HG02798 (cell line): ENCODE results near the gene SMARCC2.
A peak's percentile ranks its signal among the peaks of the same experiment; 100 is the strongest.

Experiments
- ATAC-seq: cut with Tn5 transposase; IDR thresholded peaks from one replicate; pipeline ENCODE4 v1.9.1; 2021; ENCODE audit warnings: mild to moderate bottlenecking; ENCODE audit not compliant: unreplicated experiment, poor library complexity

The SMARCC2 gene

DNA sequence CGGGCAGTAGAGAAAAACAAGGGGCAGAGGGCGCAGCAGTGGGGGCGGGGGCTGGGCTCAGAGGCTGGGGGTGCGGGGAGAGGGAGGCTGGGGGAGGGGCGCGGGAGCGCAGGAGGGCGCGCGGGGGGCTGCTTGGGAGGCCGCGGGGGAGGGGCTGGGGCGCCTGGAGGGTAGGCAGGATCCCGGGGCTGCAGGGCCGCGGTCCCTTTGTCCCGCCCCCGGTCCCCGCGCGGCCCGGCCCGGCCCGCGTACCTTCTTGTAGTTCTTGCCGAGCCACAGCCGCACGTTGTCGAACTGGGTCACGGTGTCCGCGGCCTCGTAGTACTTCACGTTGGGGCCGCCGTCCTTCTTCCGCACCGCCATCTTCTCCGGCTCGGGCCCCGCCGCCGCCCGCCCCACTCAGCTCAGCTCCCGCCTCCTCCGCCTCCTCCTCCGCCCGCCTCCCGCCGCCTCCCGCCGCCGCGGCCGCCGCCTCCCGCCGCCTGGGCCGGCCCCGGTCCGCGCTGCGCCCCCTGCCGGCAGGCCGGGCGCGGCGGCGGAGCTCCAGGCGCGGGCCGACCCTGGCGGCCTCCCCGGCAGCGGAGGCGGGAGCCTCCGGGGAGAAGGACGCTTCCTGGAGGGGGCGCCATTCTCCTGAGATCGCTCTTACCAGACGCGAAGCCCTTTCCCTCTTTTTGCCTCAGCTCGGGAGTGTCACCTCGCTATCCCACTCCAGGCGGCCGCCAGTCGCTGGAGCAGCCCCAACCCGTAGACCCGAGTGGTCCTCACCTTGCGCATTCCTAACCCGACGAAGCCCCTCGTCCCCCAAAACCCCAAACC is at the start of gene SMARCC2:
TSS of gene SMARCC2 (minus strand) at position 385 of the 819 bp plus-strand sequence. CDS start at position 363, 22 bp downstream.
- ATAC-seq = peak; percentile 86

DNA sequence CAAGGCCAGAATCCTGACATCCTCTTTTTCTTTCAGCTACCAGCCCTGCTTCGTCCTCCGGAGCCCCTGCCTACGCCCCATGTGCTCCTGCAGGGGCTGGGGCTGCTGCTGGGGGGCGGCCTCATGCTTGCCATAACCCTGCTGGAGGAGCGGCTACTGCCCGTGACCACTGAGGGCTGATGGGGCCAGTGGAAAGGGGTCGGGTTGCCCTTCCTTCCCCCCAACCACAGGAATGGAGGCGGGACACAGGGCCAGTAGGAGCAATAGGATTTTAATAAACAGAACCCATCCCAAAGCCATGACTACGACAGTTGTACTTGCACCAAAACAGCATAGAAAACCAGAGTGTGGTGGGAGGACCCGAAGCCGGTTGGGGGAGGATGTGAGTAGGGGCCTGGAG is 48.3 kb upstream of the SMARCC2 start:
- ATAC-seq = no peak

DNA sequence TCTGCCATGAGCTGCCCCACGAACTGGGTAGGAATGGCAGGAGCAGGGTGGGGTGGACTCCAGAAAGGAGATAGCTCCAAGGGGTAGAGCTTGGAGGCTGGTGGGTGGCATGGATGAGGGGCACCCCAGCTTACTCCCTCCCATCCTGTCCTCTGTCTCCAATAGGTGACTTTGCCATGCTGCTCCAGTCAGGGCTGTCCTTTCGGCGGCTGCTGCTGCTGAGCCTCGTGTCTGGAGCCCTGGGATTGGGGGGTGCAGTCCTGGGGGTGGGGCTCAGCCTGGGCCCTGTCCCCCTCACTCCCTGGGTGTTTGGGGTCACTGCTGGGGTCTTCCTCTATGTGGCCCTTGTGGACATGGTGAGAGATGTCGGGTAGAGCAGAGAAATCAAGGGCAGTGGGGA is 47.7 kb upstream of the SMARCC2 start:
- ATAC-seq = no peak

DNA sequence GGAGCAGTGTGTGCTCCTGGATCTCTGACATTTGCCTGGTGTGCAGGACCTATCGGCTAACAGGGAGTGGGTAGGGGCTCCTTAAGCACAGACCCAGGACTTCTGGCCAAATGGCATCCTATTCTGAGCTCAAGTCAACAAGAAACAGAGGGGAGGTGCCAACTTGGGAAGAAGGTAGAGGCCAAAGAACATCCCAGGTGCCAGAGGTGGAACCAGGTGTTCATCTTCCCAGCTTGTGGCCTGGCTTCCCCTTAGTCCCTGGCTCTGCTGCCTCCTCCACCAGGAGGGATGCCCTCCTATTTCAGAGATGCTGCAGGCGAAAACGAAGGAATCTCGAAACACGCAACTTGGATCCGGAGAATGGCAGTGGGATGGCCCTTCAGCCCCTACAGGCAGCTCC is 46.8 kb upstream of the SMARCC2 start:
- no peak for ATAC-seq

GRCh38 chr12:56234746-56235436 is 45.6 kb upstream of the SMARCC2 start:
- no peak for ATAC-seq

DNA sequence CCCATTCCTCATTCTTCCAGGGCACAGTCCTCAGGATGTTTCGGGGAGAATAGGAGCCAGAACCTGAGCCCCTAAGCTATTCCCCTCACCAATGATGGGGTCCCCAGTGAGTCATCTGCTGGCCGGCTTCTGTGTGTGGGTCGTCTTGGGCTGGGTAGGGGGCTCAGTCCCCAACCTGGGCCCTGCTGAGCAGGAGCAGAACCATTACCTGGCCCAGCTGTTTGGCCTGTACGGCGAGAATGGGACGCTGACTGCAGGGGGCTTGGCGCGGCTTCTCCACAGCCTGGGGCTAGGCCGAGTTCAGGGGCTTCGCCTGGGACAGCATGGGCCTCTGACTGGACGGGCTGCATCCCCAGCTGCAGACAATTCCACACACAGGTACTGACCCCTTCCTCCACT is 41.9 kb upstream of the SMARCC2 start:
- no peak for ATAC-seq

DNA sequence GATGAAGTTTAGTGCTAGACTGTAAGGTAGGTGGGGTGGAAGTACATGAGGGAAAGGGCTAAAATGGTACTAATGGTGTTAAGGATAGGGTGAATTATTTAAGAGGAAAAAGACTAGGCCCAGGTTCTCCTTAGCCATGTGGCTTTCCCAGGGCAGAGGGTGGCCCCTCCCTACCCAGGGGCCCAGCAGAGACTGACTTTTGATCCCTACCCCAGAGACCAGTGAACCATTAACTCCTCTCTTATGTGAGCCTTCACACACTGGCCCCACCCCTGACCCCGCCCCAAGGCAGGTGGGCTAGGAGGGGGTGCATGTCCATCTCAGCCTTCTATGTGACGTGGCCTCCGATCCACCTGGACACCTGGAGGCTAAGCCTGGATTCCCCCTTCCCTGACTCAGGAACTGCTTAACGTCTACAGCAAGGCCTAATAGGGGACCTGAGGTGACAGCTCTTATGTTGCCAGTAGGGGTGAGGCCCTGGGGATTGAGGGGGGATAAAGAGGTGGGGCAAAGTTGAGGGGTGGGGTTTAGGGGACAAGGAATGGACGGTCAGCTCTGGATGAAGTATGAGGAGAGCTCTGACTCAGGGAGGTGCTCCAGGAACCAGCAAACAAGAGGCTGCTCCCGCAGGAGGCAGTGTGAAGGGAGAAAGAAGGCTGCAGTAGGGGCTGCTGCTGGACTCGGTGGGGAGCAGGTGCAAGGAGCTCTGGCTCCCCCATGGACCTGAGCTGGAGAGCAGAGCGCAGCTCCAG is 41.3 kb upstream of the SMARCC2 start:
- ATAC-seq = no peak

- ATAC-seq = no peak
These were observed 40.7 kb upstream of the SMARCC2 start, which contains the start of gene SLC39A5 for GRCh38 chr12:56229916-56230431. TSS of gene SLC39A5 (plus strand) at chr12:56230051. CDS start at chr12:56231275, 1,224 bp downstream.

DNA sequence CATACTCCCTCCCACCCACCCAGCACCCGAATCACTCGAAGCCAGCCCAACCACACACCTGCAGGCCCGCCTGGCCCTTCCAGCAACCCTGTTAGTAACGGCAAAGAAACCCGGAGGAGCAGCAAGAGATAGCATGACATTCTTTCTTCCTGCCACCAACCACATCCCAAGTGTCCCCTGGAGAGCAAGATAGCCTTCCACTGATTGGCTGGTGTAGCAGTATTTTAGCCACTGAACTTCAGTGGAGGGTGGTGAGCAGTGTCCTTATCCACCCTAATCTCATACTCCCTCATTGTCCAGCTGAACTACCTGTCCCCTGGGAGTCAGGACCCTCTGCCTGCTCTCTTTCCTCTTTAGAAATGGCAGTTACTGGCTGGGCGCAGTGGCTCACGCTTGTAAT is 39.8 kb upstream of the SMARCC2 start:
- no peak for ATAC-seq

GRCh38 chr12:56224954-56225353 is 35.7 kb upstream of the SMARCC2 start:
- ATAC-seq = no peak

GRCh38 chr12:56224102-56224701 is 34.9 kb upstream of the SMARCC2 start, which contains the start of gene NABP2:
TSS of gene NABP2 (plus strand) at chr12:56224342. CDS start at chr12:56224857, 515 bp downstream.
- ATAC-seq = peak; percentile 83

GRCh38 chr12:56223571-56224101 is 34.4 kb upstream of the SMARCC2 start:
- ATAC-seq = no peak

GRCh38 chr12:56222531-56222895 is 33.2 kb upstream of the SMARCC2 start:
- no peak for ATAC-seq

DNA sequence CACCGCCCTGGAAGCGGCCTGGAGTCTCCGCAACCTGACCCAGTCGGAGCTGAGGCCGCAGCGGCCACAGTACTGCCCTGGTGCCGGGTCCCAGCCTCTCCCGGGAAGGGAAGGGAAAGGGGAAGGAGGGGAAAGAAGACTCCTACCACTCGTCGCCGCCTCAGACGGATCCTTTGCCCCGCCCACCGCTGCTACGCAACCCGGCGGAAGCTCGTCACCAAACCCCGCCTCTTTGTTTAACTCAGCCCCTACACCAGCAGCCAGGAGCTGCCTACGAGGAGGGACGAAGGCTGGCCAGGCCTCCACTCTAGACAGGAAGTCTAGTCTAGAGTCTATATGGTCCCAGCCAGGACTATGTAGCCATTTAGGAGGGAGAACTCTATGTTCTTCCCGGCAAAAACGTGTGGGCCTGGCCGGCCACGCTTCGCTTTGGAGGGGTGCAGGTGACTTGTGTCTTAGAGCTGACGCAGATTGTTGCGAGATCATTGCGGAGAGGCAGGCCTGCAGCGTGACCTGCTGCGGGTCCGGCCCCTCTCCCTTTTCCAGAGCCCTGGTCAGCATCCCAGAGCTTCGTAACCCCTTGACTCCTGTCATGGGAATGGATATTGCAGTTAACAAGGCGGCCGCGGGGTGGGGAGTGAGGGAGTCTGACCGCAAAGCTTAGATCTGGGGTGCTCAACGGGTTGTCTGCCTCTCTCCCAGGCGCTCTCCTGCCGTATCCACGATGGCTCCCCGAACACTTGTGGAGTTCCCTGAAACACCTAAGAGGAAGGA is 32.7 kb upstream of the SMARCC2 start, which contains the start of gene RNF41:
TSS of gene RNF41 (minus strand) at position 166 of the 774 bp plus-strand sequence. CDS start 7,875 bp downstream, outside the sequence.
- peak; percentile 86 for ATAC-seq

GRCh38 chr12:56221232-56221756 is 32.0 kb upstream of the SMARCC2 start:
- ATAC-seq = peak; percentile 22

DNA sequence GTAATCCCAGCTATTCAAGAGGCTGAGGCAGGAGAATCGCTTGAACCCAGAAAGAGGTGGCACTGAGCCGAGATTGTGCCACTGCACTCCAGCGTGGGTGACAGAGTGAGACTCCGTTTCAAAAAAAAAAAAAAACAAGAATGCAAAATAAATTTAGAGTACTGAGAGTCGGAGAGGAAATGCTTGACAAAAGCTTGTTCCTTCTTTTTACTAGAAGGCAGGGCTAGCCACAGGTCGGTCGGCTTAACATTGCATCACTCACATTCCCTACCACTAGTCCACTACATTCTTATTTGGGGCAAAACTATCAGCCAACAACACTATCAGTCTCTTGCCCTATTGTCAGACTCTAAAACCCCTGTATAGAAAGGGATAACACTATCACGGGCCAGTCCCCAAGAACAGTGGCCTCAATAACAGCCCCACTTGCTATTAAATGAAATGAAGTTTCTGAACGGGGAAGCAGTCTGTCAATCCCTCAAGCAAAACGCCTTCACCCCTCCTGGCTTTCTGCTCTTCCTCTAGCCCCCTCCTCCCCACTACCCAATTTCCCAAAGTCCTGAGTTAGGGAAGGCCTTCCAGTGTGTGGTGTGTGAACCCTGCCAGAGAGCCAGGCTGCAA is 31.4 kb upstream of the SMARCC2 start:
- no peak for ATAC-seq

DNA sequence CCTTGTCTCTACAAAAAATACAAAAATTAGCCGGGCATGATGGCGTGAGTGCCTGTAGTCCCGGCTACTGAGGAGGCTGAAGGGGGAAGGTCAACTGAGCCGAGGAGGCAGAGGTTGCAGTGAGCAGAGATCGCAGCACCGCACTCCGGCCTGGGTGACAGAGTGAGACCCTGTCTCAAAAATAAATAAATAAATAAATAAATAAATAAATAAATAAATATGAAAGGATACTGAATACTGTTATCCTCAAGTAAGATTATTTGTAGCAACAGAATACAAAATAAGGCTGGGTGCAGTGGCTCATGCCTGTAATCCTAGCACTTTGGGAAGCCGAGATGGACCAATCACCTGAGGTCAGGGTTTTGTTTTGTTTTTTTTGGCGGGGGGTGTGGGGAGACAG is 30.6 kb upstream of the SMARCC2 start:
- ATAC-seq = no peak

- ATAC-seq = no peak
These were observed 27.2 kb upstream of the SMARCC2 start for GRCh38 chr12:56216461-56216860.
